ENCODE results near the gene SLC51A. TPM values are rescaled to one million over a fixed set of nuclear protein-coding genes. Genes with fewer than 3 reads are reported as not detected.

SLC51A gene
- polyA plus RNA-seq, 3 donors, result 10.3 to 10.7 (median 10.4) TPM

Other genes starting within 250 kb of the SLC51A start
- gene TFRC, start 134.4 kb upstream of the SLC51A start, polyA plus RNA-seq (ENCODE audit: insufficient read length in 3 of 3), result 10 to 100 TPM; 45.1 to 48.8 (median 48.7) TPM
- gene ZDHHC19, start 5.1 kb upstream of the SLC51A start, polyA plus RNA-seq (ENCODE audit: insufficient read length in 3 of 3), result under 1 TPM in 1 of 3 donors, not detected in 2; 0.38 TPM
- 10 to 100 TPM; 36.8 to 38.8 (median 37.7) TPM for gene PCYT1A, start 71.2 kb downstream of the SLC51A start, polyA plus RNA-seq (ENCODE audit: insufficient read length in 3 of 3)
- gene DYNLT2B, start 101.7 kb downstream of the SLC51A start, polyA plus RNA-seq (ENCODE audit: insufficient read length in 3 of 3), result 10 to 100 TPM; 30.8 to 32.3 (median 32.0) TPM
- gene TM4SF19, start 121.9 kb downstream of the SLC51A start, polyA plus RNA-seq (ENCODE audit: insufficient read length in 3 of 3), result under 1 TPM in 2 of 3 donors, not detected in 1; 0.11 to 0.34 TPM
- gene UBXN7, start 215.9 kb downstream of the SLC51A start, polyA plus RNA-seq (ENCODE audit: insufficient read length in 3 of 3), result 10 to 100 TPM; 32.6 to 34.4 (median 33.2) TPM